Measurements from ENCODE around the gene EGLN3. TPM values are rescaled to one million over a fixed set of nuclear protein-coding genes. Genes with fewer than 3 reads are reported as not detected.
"Not testable (repeated sequence)": the region's sequence is repeated elsewhere in the genome, so short reads cannot be mapped to it uniquely, and the experiment has no call there.

EGLN3 gene
- polyA plus RNA-seq, 1 donor from 2014 or later, result not detected

- Histone ChIP-seq H3K9ac (ENCODE audit: low read length) (no peak overlapping the region), H3K9me3 (ENCODE audit: low read length) (no peaks in the 10 kb centered on the region), H3K79me2 (replicated peaks; ENCODE audit: insufficient read depth, low read length) (no peaks in the 10 kb centered on the region), H2AFZ (ENCODE audit: low read depth, low read length) (no peak overlapping the region), H3K4me2 (ENCODE audit: low read length) (no peak overlapping the region), H3K27ac (ENCODE audit: low read length) (no peak overlapping the region), H3K4me3 (ENCODE audit: low read length) (no peak overlapping the region), H3F3A (ENCODE audit: insufficient read depth, low read length, poor library complexity, severe bottlenecking) (peaks cover 3% of the 10 kb centered on the region), H4K20me1 (ENCODE audit: insufficient read depth) (no peaks in the 10 kb centered on the region), H3K27me3 (ENCODE audit: insufficient read depth, low read depth, low read length) (no peaks in the 10 kb centered on the region), H3K9me2 (ENCODE audit: insufficient read depth, low read length) (no peaks in the 10 kb centered on the region), H3K36me3 (ENCODE audit: insufficient read depth, low read length) (no peaks in the 10 kb centered on the region)
- TF ChIP-seq TAF1 (IDR thresholded peaks at IDR 0.05; ENCODE audit: low read depth), result no peak
Observed at GRCh38 chr14:33928895-33929294, 22.0 kb downstream of the EGLN3 start.

GRCh38 chr14:33927944-33928343, 22.9 kb downstream of the EGLN3 start:
- H2AFZ ChIP-seq (ENCODE audit: low read depth, low read length), result no peak overlapping the region
- no peak overlapping the region for H3K4me2 ChIP-seq (ENCODE audit: low read length)
- no peak overlapping the region for H3K9ac ChIP-seq (ENCODE audit: low read length)
- H3K36me3 ChIP-seq (ENCODE audit: insufficient read depth, low read length), result no peaks in the 10 kb centered on the region
- no peak overlapping the region for H3K27ac ChIP-seq (ENCODE audit: low read length)
- H3K9me2 ChIP-seq (ENCODE audit: insufficient read depth, low read length), result no peaks in the 10 kb centered on the region
- no peaks in the 10 kb centered on the region for H3K79me2 ChIP-seq (replicated peaks; ENCODE audit: insufficient read depth, low read length)
- no peaks in the 10 kb centered on the region for H3K27me3 ChIP-seq (ENCODE audit: insufficient read depth, low read depth, low read length)
- no peaks in the 10 kb centered on the region for H3K9me3 ChIP-seq (ENCODE audit: low read length)
- no peak overlapping the region for H3K4me3 ChIP-seq (ENCODE audit: low read length)
- H4K20me1 ChIP-seq (ENCODE audit: insufficient read depth), result no peaks in the 10 kb centered on the region
- TF ChIP-seq, protein P1, sequence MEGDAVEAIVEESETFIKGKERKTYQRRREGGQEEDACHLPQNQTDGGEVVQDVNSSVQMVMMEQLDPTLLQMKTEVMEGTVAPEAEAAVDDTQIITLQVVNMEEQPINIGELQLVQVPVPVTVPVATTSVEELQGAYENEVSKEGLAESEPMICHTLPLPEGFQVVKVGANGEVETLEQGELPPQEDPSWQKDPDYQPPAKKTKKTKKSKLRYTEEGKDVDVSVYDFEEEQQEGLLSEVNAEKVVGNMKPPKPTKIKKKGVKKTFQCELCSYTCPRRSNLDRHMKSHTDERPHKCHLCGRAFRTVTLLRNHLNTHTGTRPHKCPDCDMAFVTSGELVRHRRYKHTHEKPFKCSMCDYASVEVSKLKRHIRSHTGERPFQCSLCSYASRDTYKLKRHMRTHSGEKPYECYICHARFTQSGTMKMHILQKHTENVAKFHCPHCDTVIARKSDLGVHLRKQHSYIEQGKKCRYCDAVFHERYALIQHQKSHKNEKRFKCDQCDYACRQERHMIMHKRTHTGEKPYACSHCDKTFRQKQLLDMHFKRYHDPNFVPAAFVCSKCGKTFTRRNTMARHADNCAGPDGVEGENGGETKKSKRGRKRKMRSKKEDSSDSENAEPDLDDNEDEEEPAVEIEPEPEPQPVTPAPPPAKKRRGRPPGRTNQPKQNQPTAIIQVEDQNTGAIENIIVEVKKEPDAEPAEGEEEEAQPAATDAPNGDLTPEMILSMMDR (IDR thresholded peaks at IDR 0.05; ENCODE audit: poor library complexity, severe bottlenecking), result no peak
- TF ChIP-seq EP300 (conservative IDR thresholded peaks at IDR 0.05; ENCODE audit: poor library complexity, severe bottlenecking) (no peak), MXI1 (conservative IDR thresholded peaks at IDR 0.05; ENCODE audit: poor library complexity, severe bottlenecking) (no peak), POLR2AphosphoS5 (IDR thresholded peaks at IDR 0.05) (no peak), SMC3 (conservative IDR thresholded peaks at IDR 0.05; ENCODE audit: poor library complexity) (no peak), TAF1 (IDR thresholded peaks at IDR 0.05; ENCODE audit: low read depth) (no peak), RAD21 (conservative IDR thresholded peaks at IDR 0.05) (no peak), EZH2 (IDR thresholded peaks at IDR 0.05; ENCODE audit: borderline replicate concordance, insufficient read depth, low read length, poor library complexity, severe bottlenecking) (no peak)
- TF ChIP-seq, protein P2, sequence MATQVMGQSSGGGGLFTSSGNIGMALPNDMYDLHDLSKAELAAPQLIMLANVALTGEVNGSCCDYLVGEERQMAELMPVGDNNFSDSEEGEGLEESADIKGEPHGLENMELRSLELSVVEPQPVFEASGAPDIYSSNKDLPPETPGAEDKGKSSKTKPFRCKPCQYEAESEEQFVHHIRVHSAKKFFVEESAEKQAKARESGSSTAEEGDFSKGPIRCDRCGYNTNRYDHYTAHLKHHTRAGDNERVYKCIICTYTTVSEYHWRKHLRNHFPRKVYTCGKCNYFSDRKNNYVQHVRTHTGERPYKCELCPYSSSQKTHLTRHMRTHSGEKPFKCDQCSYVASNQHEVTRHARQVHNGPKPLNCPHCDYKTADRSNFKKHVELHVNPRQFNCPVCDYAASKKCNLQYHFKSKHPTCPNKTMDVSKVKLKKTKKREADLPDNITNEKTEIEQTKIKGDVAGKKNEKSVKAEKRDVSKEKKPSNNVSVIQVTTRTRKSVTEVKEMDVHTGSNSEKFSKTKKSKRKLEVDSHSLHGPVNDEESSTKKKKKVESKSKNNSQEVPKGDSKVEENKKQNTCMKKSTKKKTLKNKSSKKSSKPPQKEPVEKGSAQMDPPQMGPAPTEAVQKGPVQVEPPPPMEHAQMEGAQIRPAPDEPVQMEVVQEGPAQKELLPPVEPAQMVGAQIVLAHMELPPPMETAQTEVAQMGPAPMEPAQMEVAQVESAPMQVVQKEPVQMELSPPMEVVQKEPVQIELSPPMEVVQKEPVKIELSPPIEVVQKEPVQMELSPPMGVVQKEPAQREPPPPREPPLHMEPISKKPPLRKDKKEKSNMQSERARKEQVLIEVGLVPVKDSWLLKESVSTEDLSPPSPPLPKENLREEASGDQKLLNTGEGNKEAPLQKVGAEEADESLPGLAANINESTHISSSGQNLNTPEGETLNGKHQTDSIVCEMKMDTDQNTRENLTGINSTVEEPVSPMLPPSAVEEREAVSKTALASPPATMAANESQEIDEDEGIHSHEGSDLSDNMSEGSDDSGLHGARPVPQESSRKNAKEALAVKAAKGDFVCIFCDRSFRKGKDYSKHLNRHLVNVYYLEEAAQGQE (IDR thresholded peaks at IDR 0.05; ENCODE audit: borderline replicate concordance), result no peak
- H3F3A ChIP-seq (ENCODE audit: insufficient read depth, low read length, poor library complexity, severe bottlenecking), result peaks cover 3% of the 10 kb centered on the region

GRCh38 chr14:33926967-33927366, 23.9 kb downstream of the EGLN3 start:
- H3K4me2 ChIP-seq (ENCODE audit: low read length); H3K27me3 ChIP-seq (ENCODE audit: insufficient read depth, low read depth, low read length); H3K9me2 ChIP-seq (ENCODE audit: insufficient read depth, low read length); H4K20me1 ChIP-seq (ENCODE audit: insufficient read depth); H3K79me2 ChIP-seq (replicated peaks; ENCODE audit: insufficient read depth, low read length); H2AFZ ChIP-seq (ENCODE audit: low read depth, low read length); H3K9me3 ChIP-seq (ENCODE audit: low read length); H3K27ac ChIP-seq (ENCODE audit: low read length); H3K4me3 ChIP-seq (ENCODE audit: low read length); H3K9ac ChIP-seq (ENCODE audit: low read length); H3K36me3 ChIP-seq (ENCODE audit: insufficient read depth, low read length); H3F3A ChIP-seq (ENCODE audit: insufficient read depth, low read length, poor library complexity, severe bottlenecking): not testable (repeated sequence)

All from neural cell (in vitro differentiated cells).